H1 (cell line): ENCODE results near the gene USP3. TPM values are rescaled to one million over a fixed set of nuclear protein-coding genes. Genes with fewer than 3 reads are reported as not detected.

ENCODE experiments used
- CTCF ChIA-PET: fragments of 300-600 bp; sonication (Branson Sonifier 250); formaldehyde crosslinking; loops from one replicate; lab custom pipeline; 2021; ENCODE audit not compliant: partially characterized antibody; lab: Charles Lee
- POLR2A ChIA-PET: fragments of 300-600 bp; sonication (Branson Sonifier 250); formaldehyde crosslinking; loops from one replicate; lab custom pipeline; 2021; ENCODE audit warnings: inconsistent platforms; ENCODE audit not compliant: partially characterized antibody; lab: Charles Lee
- DNase-seq, 2 experiments: peaks; one replicate each; pipeline versions ENCODE4 v3.0.0 to v3.0.0-alpha.2; 2010 to 2022; ENCODE audit warnings: low spot score in 2 of 2, low read depth in 1 of 2, mixed read lengths in 1 of 2
- FAIRE-seq: peaks from 2 replicates; lab custom pipeline; 2011; peaks lifted over from hg19 to GRCh38; lab: Jason Lieb, UNC
- H2AFZ ChIP-seq: 2 replicates; pipeline ENCODE4 v1.8.1; 2012; ENCODE audit warnings: low read length, inconsistent platforms
- H2AK5ac ChIP-seq: 2 replicates; pipeline ENCODE4 v1.6.1; 2013; ENCODE audit warnings: low read depth, low read length
- H2BK120ac ChIP-seq: replicated peaks from 2 replicates; pipeline ENCODE3; 2013; ENCODE audit warnings: low read depth, low read length, inconsistent platforms
- H2BK12ac ChIP-seq: 2 replicates; pipeline ENCODE4 v1.6.1; 2013; ENCODE audit warnings: low read depth, low read length
- H2BK15ac ChIP-seq: 2 replicates; pipeline ENCODE4 v1.6.1; 2013; ENCODE audit warnings: low read length
- H2BK20ac ChIP-seq: 2 replicates; pipeline ENCODE4 v1.6.1; 2013; ENCODE audit warnings: low read length
- H2BK5ac ChIP-seq: 2 replicates; pipeline ENCODE4 v1.6.1; 2013; ENCODE audit warnings: low read depth, low read length
- H3K14ac ChIP-seq: 2 replicates; pipeline ENCODE4 v1.6.1; 2013; ENCODE audit warnings: inconsistent platforms; ENCODE audit not compliant: insufficient read length
- H3K18ac ChIP-seq: 2 replicates; pipeline ENCODE4 v1.6.1; 2013; ENCODE audit warnings: low read length; ENCODE audit errors: extremely low read depth
- H3K23ac ChIP-seq: 2 replicates; pipeline ENCODE4 v1.6.1; 2013; ENCODE audit warnings: inconsistent platforms; ENCODE audit not compliant: insufficient read length
- H3K23me2 ChIP-seq: 2 replicates; pipeline ENCODE4 v1.6.1; 2013; ENCODE audit warnings: low read depth, low read length
- H3K27ac ChIP-seq: 2 replicates; pipeline ENCODE4 v1.6.1; 2011; ENCODE audit warnings: low read depth, low read length, inconsistent platforms
- H3K27me3 ChIP-seq, 4 experiments: replicated peaks in 1 of 4; 1 replicate in 1 of 4; 2 replicates in 3 of 4; pipeline versions ENCODE4 v1.6.1 to v1.8.1; 2011 to 2013; ENCODE audit warnings: low read length in 3 of 4, mild to moderate bottlenecking in 3 of 4, inconsistent platforms in 2 of 4, mixed read lengths in 2 of 4, moderate library complexity in 1 of 4; ENCODE audit not compliant: control insufficient read depth in 3 of 4, insufficient read depth in 3 of 4; ENCODE audit errors: extremely low read depth in 1 of 4
- H3K36me3 ChIP-seq, 4 experiments: 2 replicates each; pipeline versions ENCODE4 v1.6.1 to v1.8.1; 2011 to 2013; ENCODE audit warnings: mild to moderate bottlenecking in 4 of 4, low read length in 3 of 4, moderate library complexity in 2 of 4, control low read depth in 1 of 4, inconsistent platforms in 1 of 4; ENCODE audit not compliant: insufficient read depth in 4 of 4, control insufficient read depth in 2 of 4
- H3K4ac ChIP-seq: replicated peaks from 2 replicates; pipeline ENCODE3; 2013; ENCODE audit warnings: low read length, low read depth, mixed read lengths, inconsistent platforms; ENCODE audit not compliant: insufficient read length
- H3K4me1 ChIP-seq, 4 experiments: replicated peaks in 1 of 4; 1 replicate in 1 of 4; 2 replicates in 3 of 4; pipeline versions ENCODE4 v1.6.1 to v1.8.1; 2011 to 2013; ENCODE audit warnings: low read length in 3 of 4, inconsistent platforms in 2 of 4, mixed read lengths in 1 of 4; ENCODE audit not compliant: insufficient read depth in 4 of 4, control insufficient read depth in 3 of 4
- H3K4me2 ChIP-seq, 2 experiments: 2 replicates each; pipeline versions ENCODE4 v1.6.1 to v1.8.1; 2011 to 2013; ENCODE audit warnings: low read depth in 2 of 2, low read length in 2 of 2, control low read depth in 1 of 2, inconsistent platforms in 1 of 2, mild to moderate bottlenecking in 1 of 2; ENCODE audit not compliant: insufficient read depth in 1 of 2
- H3K4me3 ChIP-seq, 4 experiments: fragments of 200-600, 300-600 bp in 1 of 4; sonication (generic), shearing (Covaris generic), sonication (Bioruptor Twin) in 1 of 4; 2 replicates each; pipeline versions ENCODE4 v1.5.1 to v1.8.1; 2011 to 2016; ENCODE audit warnings: low read length in 4 of 4, low read depth in 3 of 4, control low read depth in 2 of 4, inconsistent platforms in 2 of 4, mild to moderate bottlenecking in 2 of 4, mixed read lengths in 1 of 4, moderate library complexity in 1 of 4; ENCODE audit not compliant: insufficient read depth in 2 of 4; ENCODE audit errors: extremely low read depth in 1 of 4
- H3K56ac ChIP-seq: replicated peaks from 2 replicates; pipeline ENCODE3; 2013; ENCODE audit warnings: low read depth, mild to moderate bottlenecking, mixed read lengths, low read length, inconsistent platforms; ENCODE audit not compliant: insufficient read length
- H3K79me1 ChIP-seq: 2 replicates; pipeline ENCODE4 v1.6.1; 2013; ENCODE audit warnings: low read depth, low read length, control low read depth
- H3K79me2 ChIP-seq, 2 experiments: 2 replicates each; pipeline versions ENCODE4 v1.6.1 to v1.8.1; 2012 to 2013; ENCODE audit warnings: low read length in 2 of 2, mild to moderate bottlenecking in 2 of 2, inconsistent platforms in 1 of 2; ENCODE audit not compliant: insufficient read depth in 2 of 2, control insufficient read depth in 1 of 2
- H3K9ac ChIP-seq, 4 experiments: replicated peaks in 1 of 4; 1 replicate in 1 of 4; 2 replicates in 3 of 4; pipeline versions ENCODE4 v1.6.1 to v1.8.1; 2011 to 2013; ENCODE audit warnings: low read depth in 3 of 4, low read length in 3 of 4, control low read depth in 2 of 4, mild to moderate bottlenecking in 2 of 4, moderate library complexity in 2 of 4, inconsistent platforms in 1 of 4; ENCODE audit errors: extremely low read depth in 1 of 4
- H3K9me3 ChIP-seq, 2 experiments: 2 replicates each; pipeline versions ENCODE4 v1.6.1 to v1.8.1; 2012 to 2013; ENCODE audit warnings: mild to moderate bottlenecking in 2 of 2, moderate library complexity in 2 of 2, control low read depth in 1 of 2, inconsistent platforms in 1 of 2, low read depth in 1 of 2, low read length in 1 of 2, mixed read lengths in 1 of 2; ENCODE audit not compliant: insufficient read depth in 2 of 2
- H4K20me1 ChIP-seq, 2 experiments: replicated peaks in 1 of 2; 2 replicates each; pipeline versions ENCODE3 to v1.8.1; 2011 to 2013; ENCODE audit warnings: inconsistent platforms in 2 of 2, low read length in 2 of 2, mild to moderate bottlenecking in 1 of 2; ENCODE audit not compliant: insufficient read depth in 2 of 2, control insufficient read depth in 1 of 2
- H4K5ac ChIP-seq: 2 replicates; pipeline ENCODE4 v1.6.1; 2013; ENCODE audit warnings: low read length, low read depth, mixed read lengths, inconsistent platforms; ENCODE audit not compliant: insufficient read length
- H4K8ac ChIP-seq: 2 replicates; pipeline ENCODE4 v1.8.0; 2013; ENCODE audit warnings: mild to moderate bottlenecking, moderate library complexity, low read length, inconsistent platforms; ENCODE audit not compliant: insufficient read depth; ENCODE audit errors: extremely low read depth
- H4K91ac ChIP-seq: replicated peaks from 2 replicates; pipeline ENCODE3; 2013; ENCODE audit warnings: low read length, mixed read lengths, inconsistent platforms; ENCODE audit not compliant: insufficient read length
- NANOG ChIP-seq: IDR thresholded peaks from 2 replicates; pipeline ENCODE4 v1.6.1; 2011; ENCODE audit warnings: low read length, low read depth, mild to moderate bottlenecking, inconsistent platforms; ENCODE audit not compliant: insufficient read depth, poor library complexity, severe bottlenecking
- PHF8 ChIP-seq: fragments of 200-600 bp; sonication (generic); conservative IDR thresholded peaks from 2 replicates; pipeline ENCODE4 v1.7.1; 2012; ENCODE audit warnings: low read depth, mild to moderate bottlenecking, inconsistent platforms, low read length, moderate library complexity
- RNF2 ChIP-seq: fragments of 200-900, 300-1000 bp; sonication (generic); IDR thresholded peaks from 2 replicates; pipeline ENCODE4 v1.7.1; 2016; ENCODE audit warnings: borderline replicate concordance, low read depth, mild to moderate bottlenecking, antibody characterized with exemption, low read length; ENCODE audit not compliant: poor library complexity, severe bottlenecking; ENCODE audit errors: missing control alignments
- SRF ChIP-seq: IDR thresholded peaks from 2 replicates; pipeline ENCODE4 v1.6.1; 2011; ENCODE audit warnings: mild to moderate bottlenecking, low read depth, low read length, moderate library complexity
- WGBS, 2 experiments: shearing (Covaris generic) in 1 of 2; methylation state at CpG; one replicate each; pipeline versions ENCODE4 v1.1.6 to v1.1.7; 2013 to 2015; ENCODE audit warnings: low lambda C conversion rate in 2 of 2, mixed read lengths in 2 of 2, inconsistent platforms in 1 of 2, low coverage in 1 of 2, missing lambda C conversion rate in 1 of 2; ENCODE audit not compliant: insufficient replicate concordance in 2 of 2, insufficient coverage in 1 of 2, insufficient read length in 1 of 2; ENCODE audit errors: extremely low coverage in 1 of 2, missing lambda C conversion rate in 1 of 2; 5-methylcytosine and 5-hydroxymethylcytosine counted together
- polyA plus RNA-seq, 7 experiments: library from polyadenylated mRNA; depleted of rRNA in 3 of 7; stranded (reverse) in 5 of 7; unstranded in 2 of 7; fragments of >200 nt in 5 of 7; fragments of 200-250 nt in 2 of 7; gene quantifications; 1 replicate in 5 of 7; 2 replicates in 1 of 7; 4 replicates in 1 of 7; pipeline versions ENCODE4 v1.2.1 to v1.2.3, GENCODE V29; 2011 to 2013; ENCODE audit warnings: missing spikeins in 2 of 7, mixed read lengths in 2 of 7
- total RNA-seq: library from RNA; stranded (reverse); fragmentation: NEBNext Ultra II Directional; extraction: Animal tissue kit (Norgen Biotek cat#: 25700); gene quantifications from 2 replicates; pipeline ENCODE4 v1.2.1, GENCODE V29; 2021
- TF ChIP-seq, protein P1 (sequence below): IDR thresholded peaks from 2 replicates; pipeline ENCODE4 v1.6.1; 2011; ENCODE audit warnings: low read length, improper control_type of control experiment

Gene USP3
- total and polyA plus RNA-seq, 2 of the 8 experiments (the other 6 are each of a cell fraction or from before 2014, with no cell fraction given) = 15.5 to 16.2 TPM

DNA sequence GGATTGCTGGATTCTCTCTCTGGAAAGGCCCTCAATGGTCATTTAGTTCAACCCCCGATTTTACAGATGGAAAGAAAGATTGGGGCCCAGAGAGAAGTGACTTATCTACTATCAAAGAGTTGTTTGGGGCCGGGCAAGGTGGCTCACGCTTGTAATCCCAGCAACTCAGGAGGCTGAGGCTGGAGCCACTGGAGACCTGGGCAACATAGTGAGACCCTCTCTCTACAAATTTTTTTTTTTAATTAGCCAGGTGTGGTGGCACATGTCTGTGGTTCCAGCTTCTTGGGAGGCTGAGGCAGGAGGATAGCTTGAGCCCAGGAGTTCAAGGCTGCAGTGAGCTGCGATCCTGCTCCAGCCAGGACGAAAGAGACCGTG, 5.2 kb upstream of the USP3 start:
- Histone ChIP-seq H3K14ac (no peak overlapping the region), H3K56ac (no peak overlapping the region), H3K4me1 (peaks cover 7 to 24% (median 20%) of the 10 kb centered on the region in 4 experiments), H2AK5ac (no peak overlapping the region), H3K36me3 (no peaks in the 10 kb centered on the region), H2BK5ac (no peak overlapping the region), H3K4ac (no peak overlapping the region), H2BK20ac (no peak overlapping the region), H3K18ac (no peak overlapping the region), H3K4me3 (no peak overlapping the region), H3K79me2 (no peaks in the 10 kb centered on the region), H4K20me1 (peaks cover 0 to 3% of the 10 kb centered on the region in 2 experiments), H2BK15ac (no peak overlapping the region), H2AFZ (no peak overlapping the region), H2BK12ac (no peak overlapping the region), H3K9ac (no peak overlapping the region), H3K27ac (no peak overlapping the region), H3K9me3 (no peaks in the 10 kb centered on the region), H3K4me2 (no peak overlapping the region), H3K23me2 (peaks cover 14% of the 10 kb centered on the region), H2BK120ac (no peak overlapping the region), H3K79me1 (no peaks in the 10 kb centered on the region), H3K27me3 (peaks cover 22 to 61% (median 49%) of the 10 kb centered on the region in 4 experiments), H4K8ac (no peak overlapping the region), H4K91ac (no peak overlapping the region), H4K5ac (no peak overlapping the region), H3K23ac (no peak overlapping the region)
- DNase-seq (no peak), FAIRE-seq (no peak)
- CTCF ChIA-PET = interaction anchor here (0.6 kb wide), 1 partner anchor 17 kb away, joined by 3 read pairs; no protein-coding TSS in a partner anchor
- POLR2A ChIA-PET = no interaction called here
- 94% methylated on average over 6 of the region's 6 CpGs; no CpG with 5 or more reads in 1 of the 2 experiments for WGBS, 2 experiments
- TF ChIP-seq NANOG (no peak), PHF8 (no peak), SRF (no peak), RNF2 (no peak)
- TF ChIP-seq, protein P1, sequence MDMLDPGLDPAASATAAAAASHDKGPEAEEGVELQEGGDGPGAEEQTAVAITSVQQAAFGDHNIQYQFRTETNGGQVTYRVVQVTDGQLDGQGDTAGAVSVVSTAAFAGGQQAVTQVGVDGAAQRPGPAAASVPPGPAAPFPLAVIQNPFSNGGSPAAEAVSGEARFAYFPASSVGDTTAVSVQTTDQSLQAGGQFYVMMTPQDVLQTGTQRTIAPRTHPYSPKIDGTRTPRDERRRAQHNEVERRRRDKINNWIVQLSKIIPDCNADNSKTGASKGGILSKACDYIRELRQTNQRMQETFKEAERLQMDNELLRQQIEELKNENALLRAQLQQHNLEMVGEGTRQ = no peak
